Naive B cell (primary cell): ENCODE measurements around the gene SLC9A8. TPM values are rescaled to one million over a fixed set of nuclear protein-coding genes. Genes with fewer than 3 reads are reported as not detected.
A peak's percentile ranks its signal among the peaks of the same experiment; 100 is the strongest.

ENCODE experiments used
- ATAC-seq, 2 donors: fragments of 150-1000 bp; cut with Tn5 transposase; 2 replicates each; pipeline ENCODE4 v1.10.0; 2021; ENCODE audit warnings: low read depth in 2 of 2, mild to moderate bottlenecking in 2 of 2, moderate library complexity in 2 of 2
- DNase-seq: peaks from one replicate; pipeline ENCODE4 v3.0.0; 2022
- H3K27ac Mint-ChIP-seq, 6 donors: one replicate each; pipeline ENCODE4 v1.8.0; 2020 to 2022; ENCODE audit warnings: mild to moderate bottlenecking in 6 of 6, mixed read lengths in 6 of 6, moderate library complexity in 5 of 6, inconsistent platforms in 2 of 6
- H3K27me3 Mint-ChIP-seq, 3 donors: one replicate each; pipeline ENCODE4 v1.8.0; 2021 to 2022; ENCODE audit warnings: mixed read lengths in 3 of 3, mild to moderate bottlenecking in 1 of 3
- H3K36me3 Mint-ChIP-seq, 2 donors: one replicate each; pipeline ENCODE4 v1.8.0; 2020 to 2022; ENCODE audit warnings: mixed read lengths in 2 of 2, inconsistent platforms in 1 of 2, mild to moderate bottlenecking in 1 of 2
- H3K4me1 Mint-ChIP-seq, 3 donors: one replicate each; pipeline ENCODE4 v1.8.0; 2020 to 2022; ENCODE audit warnings: mixed read lengths in 3 of 3, inconsistent platforms in 1 of 3, mild to moderate bottlenecking in 1 of 3, moderate library complexity in 1 of 3
- H3K4me3 Mint-ChIP-seq, 8 donors: one replicate each; pipeline ENCODE4 v1.8.0; 2020 to 2022; ENCODE audit warnings: mild to moderate bottlenecking in 8 of 8, mixed read lengths in 8 of 8, moderate library complexity in 8 of 8, inconsistent platforms in 2 of 8
- H3K9me3 Mint-ChIP-seq, 7 donors: one replicate each; pipeline ENCODE4 v1.8.0; 2020 to 2022; ENCODE audit warnings: mixed read lengths in 7 of 7, mild to moderate bottlenecking in 5 of 7, inconsistent platforms in 2 of 7, moderate library complexity in 1 of 7
- polyA plus RNA-seq, 6 donors: library from polyadenylated mRNA; unstranded; fragments of 300-500 nt; fragmentation: Illumina TruSeq; gene quantifications; one replicate each; pipeline ENCODE4 v1.2.3, GENCODE V29; 2021; ENCODE audit warnings: low read depth in 6 of 6

Gene SLC9A8
- polyA plus RNA-seq, 6 donors from 2014 or later = 6.4 to 14.2 (median 10.7) TPM

DNA sequence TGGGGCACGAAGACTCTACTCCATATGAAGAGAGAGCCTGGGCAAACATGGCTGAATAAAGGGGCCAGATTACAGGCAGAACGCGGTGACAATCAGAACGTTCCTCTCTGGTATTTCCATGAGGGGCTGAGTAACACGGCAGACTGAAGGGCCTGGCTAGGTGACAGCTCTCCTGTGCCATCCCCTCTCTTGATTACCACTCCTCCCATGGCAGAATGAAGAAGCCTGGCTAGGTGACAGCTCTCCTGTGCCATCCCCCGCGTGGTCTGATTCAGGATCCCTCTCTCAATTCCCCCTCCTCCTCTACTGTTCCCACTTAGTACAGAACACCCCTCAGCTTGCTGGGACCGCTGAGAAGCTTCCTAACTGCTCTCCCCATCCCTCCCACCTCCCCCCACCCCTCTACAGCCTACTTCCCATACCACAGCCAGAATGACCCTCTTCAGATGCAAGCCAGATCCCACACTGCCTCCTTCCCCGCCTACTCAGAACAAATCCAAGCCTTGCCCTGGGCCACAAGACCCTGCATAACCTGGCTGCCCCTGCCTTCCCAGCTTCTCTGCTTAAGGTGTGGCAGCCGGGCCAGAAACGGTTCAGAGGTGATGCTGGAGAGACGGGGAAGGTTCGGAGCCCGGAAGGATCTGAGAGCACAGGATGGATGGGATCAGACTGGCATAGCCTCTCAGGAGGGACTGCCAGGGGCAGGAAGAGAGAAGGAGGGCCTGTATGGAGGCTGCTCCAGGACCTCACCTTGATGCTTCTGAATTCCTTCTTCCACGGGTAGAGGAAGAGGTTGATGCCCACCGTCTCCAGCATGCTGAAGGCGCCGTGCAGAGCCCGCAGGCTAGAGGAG lies 95.0 kb downstream of the SLC9A8 start:
- Mint-ChIP-seq H3K4me1 (peaks cover 4 to 26% (median 15%) of the 10 kb centered on the region in 3 donors), H3K4me3 (no peak overlapping the region), H3K27me3 (no peaks in the 10 kb centered on the region), H3K36me3 (peaks cover 6 to 9% of the 10 kb centered on the region in 2 donors), H3K9me3 (no peaks in the 10 kb centered on the region), H3K27ac (peak overlapping the region in 2 of 6 donors; percentile 24 to 94)
- no peak for DNase-seq
- ATAC-seq = no peak

- ATAC-seq (no peak), DNase-seq (no peak)
- H3K27me3 Mint-ChIP-seq = no peaks in the 10 kb centered on the region
- H3K27ac Mint-ChIP-seq = peak overlapping the region in 2 of 6 donors; percentile 34 to 59
- H3K9me3 Mint-ChIP-seq = no peaks in the 10 kb centered on the region
- H3K4me3 Mint-ChIP-seq = no peak overlapping the region
- H3K4me1 Mint-ChIP-seq = peaks cover 4 to 32% (median 20%) of the 10 kb centered on the region in 3 donors
- H3K36me3 Mint-ChIP-seq = peaks cover 6 to 9% of the 10 kb centered on the region in 2 donors
Measured at GRCh38 chr20:49908258-49908565, 95.6 kb downstream of the SLC9A8 start.

- H3K27ac Mint-ChIP-seq = peak overlapping the region in 2 of 6 donors; percentile 38 to 57
- no peaks in the 10 kb centered on the region for H3K27me3 Mint-ChIP-seq
- peaks cover 6 to 9% of the 10 kb centered on the region in 2 donors for H3K36me3 Mint-ChIP-seq
- peak overlapping the region in 1 of 8 donors; percentile 41 for H3K4me3 Mint-ChIP-seq
- ATAC-seq (no peak), DNase-seq (no peak)
- H3K4me1 Mint-ChIP-seq = peaks cover 14 to 47% (median 35%) of the 10 kb centered on the region in 3 donors
- H3K9me3 Mint-ChIP-seq = no peaks in the 10 kb centered on the region
Measured at GRCh38 chr20:49909499-49910339, 97.1 kb downstream of the SLC9A8 start.

DNA sequence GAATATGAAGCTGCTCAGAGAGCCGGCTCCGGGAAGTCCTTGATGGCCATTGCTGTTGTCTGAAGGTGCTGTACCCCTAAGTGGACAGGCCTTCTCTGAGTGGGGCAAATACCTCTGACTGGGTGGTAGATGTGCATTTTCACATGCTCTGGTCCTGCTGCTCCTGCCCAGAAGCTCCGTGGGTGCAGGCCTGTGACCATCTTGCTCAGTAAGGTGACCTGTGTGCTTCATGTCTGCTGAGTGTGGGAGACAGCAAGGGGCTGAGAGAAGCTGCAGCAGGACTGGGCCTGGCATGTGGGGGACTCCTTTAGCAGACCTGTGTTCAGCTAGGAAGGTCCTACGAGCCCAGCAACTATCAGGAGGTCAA lies 97.7 kb downstream of the SLC9A8 start:
- Mint-ChIP-seq H3K4me1 (peaks cover 16 to 46% (median 37%) of the 10 kb centered on the region in 3 donors), H3K36me3 (peaks cover 3 to 7% of the 10 kb centered on the region in 2 donors), H3K4me3 (peak overlapping the region in 2 of 8 donors; percentile 47 to 71), H3K9me3 (no peaks in the 10 kb centered on the region), H3K27ac (peak overlapping the region in 2 of 6 donors; percentile 10 to 16), H3K27me3 (no peaks in the 10 kb centered on the region)
- ATAC-seq = no peak
- DNase-seq = no peak

DNA sequence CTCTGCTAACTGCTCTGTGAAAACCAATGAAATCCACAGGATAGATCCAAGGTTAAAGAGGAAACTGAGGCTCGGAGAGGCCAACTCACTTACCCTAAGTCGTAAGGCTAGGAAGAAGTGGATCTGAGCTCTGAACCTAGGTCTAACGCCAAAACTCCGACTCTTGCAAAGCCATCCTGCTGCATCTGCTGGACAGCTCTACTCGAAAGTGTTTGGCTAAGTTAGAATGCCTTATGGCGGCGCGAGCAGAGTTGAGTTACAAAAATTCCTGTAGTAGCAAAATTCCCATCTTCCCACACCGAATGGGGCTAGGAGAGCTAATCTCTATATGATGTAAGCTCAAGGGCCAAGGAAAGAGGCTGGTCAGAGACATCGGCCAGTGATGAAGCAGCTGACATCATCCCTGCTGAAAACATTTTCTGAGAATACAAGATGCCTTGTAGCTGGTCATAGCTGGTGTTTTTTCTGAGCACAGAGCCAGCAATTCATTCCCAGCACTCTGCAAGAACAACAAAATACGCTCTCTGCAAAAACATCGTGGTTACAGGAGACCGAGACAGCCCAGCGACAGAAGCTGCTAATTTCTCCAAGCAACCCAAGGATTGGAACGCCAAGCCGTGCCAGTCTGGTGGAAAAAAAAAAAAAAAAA lies 100.9 kb downstream of the SLC9A8 start:
- no peaks in the 10 kb centered on the region for H3K36me3 Mint-ChIP-seq
- H3K4me3 Mint-ChIP-seq = peak overlapping the region in 7 of 8 donors; percentile 81 to 99 (median 98)
- H3K9me3 Mint-ChIP-seq = no peaks in the 10 kb centered on the region
- H3K27me3 Mint-ChIP-seq = no peaks in the 10 kb centered on the region
- peaks cover 24 to 51% (median 49%) of the 10 kb centered on the region in 3 donors for H3K4me1 Mint-ChIP-seq
- DNase-seq (no peak), ATAC-seq (no peak)
- H3K27ac Mint-ChIP-seq = peak overlapping the region in 4 of 6 donors; percentile 60 to 94 (median 87)

DNA sequence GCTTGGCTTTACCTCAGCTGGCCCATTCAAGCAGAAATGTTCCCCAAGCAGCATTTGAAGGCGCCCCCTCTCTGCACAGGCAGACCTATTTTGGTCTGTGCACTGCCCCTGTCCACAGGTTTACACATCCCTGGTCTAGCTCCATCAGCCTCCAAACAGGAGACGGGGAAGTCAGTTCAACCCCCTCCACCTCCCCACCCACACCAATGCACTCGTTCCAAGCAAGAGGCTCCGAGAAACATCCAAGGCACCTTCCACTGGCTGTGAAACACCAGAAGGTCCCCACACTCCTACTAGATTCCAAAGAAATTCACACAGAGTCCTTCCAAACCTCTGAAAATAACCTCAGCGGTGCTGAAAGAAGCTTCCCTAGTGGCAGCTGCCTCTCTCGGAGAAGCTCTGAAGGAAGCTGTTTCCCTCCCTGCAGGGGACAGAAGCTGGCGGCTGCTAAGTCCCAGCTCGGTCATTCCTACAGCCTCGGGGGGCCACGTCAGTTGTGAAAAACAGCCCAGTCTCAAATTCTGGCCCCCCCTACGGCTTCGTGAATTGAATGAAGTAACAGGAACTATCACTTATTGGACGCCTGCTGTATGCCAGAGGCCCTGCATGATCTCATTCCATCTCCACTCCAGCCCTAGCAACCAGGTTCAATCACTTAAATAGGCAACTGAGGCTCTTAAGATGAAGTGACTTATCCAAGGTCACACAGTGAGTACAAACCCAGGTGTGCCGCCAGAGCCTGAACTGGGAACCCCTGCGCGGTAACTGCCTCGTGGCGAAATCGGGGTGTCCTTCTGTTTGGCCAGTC lies 101.9 kb downstream of the SLC9A8 start:
- Mint-ChIP-seq H3K27me3 (no peaks in the 10 kb centered on the region), H3K4me1 (peaks cover 24 to 49% (median 49%) of the 10 kb centered on the region in 3 donors), H3K9me3 (no peaks in the 10 kb centered on the region), H3K4me3 (peak overlapping the region; percentile 81 to 99 (median 98)), H3K36me3 (no peaks in the 10 kb centered on the region), H3K27ac (peak overlapping the region; percentile 91 to 100 (median 100))
- peak; percentile 3 to 4 for ATAC-seq
- DNase-seq = no peak

DNA sequence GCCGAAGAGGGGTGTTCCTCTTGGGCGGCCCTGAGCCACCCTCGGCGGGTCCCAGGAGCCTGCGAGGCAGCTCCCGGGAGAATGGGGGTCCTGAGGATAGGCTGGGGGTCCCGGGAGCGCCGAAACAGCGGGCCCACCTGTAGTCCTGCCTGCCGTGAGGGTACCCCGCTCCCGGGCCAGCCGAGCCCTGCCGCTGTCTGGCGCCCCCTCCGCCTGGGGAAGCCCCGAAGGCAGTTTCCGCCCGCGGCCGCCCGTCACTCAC lies 102.4 kb downstream of the SLC9A8 start:
- ATAC-seq (peak; percentile 59 to 63), DNase-seq (no peak)
- Mint-ChIP-seq H3K27ac (peak overlapping the region; percentile 99 to 100 (median 100)), H3K36me3 (no peaks in the 10 kb centered on the region), H3K4me3 (peak overlapping the region; percentile 94 to 99 (median 98)), H3K4me1 (peaks cover 24 to 49% (median 46%) of the 10 kb centered on the region in 3 donors), H3K9me3 (no peaks in the 10 kb centered on the region), H3K27me3 (no peaks in the 10 kb centered on the region)

DNA sequence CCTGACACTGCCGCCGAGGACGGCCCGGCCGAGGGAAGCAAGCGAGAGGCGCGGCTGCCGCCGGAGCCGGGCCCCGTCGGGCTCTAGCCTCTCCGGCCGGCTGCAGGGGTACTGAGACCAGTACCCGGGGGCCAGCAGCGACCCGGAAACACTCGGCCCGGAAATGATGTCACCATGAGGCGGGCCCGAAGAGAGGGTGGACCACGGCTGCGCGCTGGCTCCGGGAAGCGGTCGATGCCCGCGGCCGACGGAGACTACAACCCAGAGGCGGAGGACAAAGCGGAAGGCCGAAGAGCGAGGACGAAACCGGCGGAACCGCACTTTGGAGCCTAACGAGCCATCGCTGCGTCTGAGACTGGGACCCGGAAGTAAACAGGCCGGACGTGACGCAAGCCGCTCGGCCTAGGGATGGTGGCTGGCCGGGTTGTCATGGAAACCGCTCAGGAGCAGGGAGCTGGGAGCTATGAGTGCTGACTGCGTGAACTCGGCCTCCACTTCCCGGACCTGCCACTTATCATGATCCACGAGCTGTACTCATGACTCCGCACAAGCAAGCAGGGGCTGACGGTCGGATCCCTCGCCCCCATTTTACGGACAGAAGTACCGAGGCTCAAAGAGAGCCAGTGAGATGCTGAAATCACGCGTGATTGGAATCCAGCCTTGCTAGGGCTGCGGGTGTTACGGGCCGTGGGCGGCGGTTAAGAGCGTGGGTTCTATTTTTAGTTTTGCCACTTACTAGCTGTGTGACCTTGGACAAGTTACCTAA lies 102.9 kb downstream of the SLC9A8 start, which contains the start of gene SPATA2:
TSS of gene SPATA2 (minus strand) at position 150 of the 766 bp plus-strand sequence. CDS start 7,039 bp downstream, outside the sequence.
- Mint-ChIP-seq H3K27me3 (no peaks in the 10 kb centered on the region), H3K4me1 (peaks cover 24 to 49% (median 46%) of the 10 kb centered on the region in 3 donors)

GRCh38 chr20:49916146-49917002 lies 103.7 kb downstream of the SLC9A8 start:
- Mint-ChIP-seq H3K9me3 (no peaks in the 10 kb centered on the region), H3K36me3 (no peaks in the 10 kb centered on the region), H3K27ac (peak overlapping the region; percentile 99 to 100 (median 100)), H3K4me1 (peaks cover 24 to 43% (median 42%) of the 10 kb centered on the region in 3 donors), H3K4me3 (peak overlapping the region; percentile 94 to 99 (median 98)), H3K27me3 (no peaks in the 10 kb centered on the region)
- DNase-seq (no peak), ATAC-seq (no peak)

More for the DNA sequence above, 102.9 kb downstream of the SLC9A8 start, which contains the start of gene SPATA2:
- peak within 1 kb of the TSS; percentile 94 to 99 (median 98) for H3K4me3 Mint-ChIP-seq
- DNase-seq (peak; percentile 92), ATAC-seq (peak; percentile 82 to 86)
- H3K36me3 Mint-ChIP-seq = no peaks in the 10 kb centered on the region
- H3K9me3 Mint-ChIP-seq = no peaks in the 10 kb centered on the region
- peak within 1 kb of the TSS; percentile 99 to 100 (median 100) for H3K27ac Mint-ChIP-seq

DNA sequence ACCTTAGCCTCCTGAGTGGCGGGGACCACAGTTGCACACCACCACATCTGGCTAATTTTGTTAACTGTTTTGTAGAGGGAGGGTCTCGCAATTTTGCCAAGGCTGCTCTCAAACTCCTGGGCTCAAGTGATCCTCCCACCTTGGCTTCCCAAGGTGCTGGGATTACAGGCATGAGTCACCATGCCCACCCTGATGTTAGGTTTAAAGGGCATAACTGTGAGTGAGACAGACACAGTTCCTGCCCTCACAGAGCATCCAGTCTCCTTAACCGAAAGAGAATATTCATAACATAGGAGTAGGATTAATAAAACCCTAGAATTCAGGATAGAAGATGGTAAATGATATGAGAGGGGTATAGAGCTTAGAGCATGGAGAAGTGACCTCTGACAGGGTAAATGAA lies 105.8 kb downstream of the SLC9A8 start:
- H3K36me3 Mint-ChIP-seq = no peaks in the 10 kb centered on the region
- peaks cover 0 to 6% (median 0%) of the 10 kb centered on the region in 3 donors for H3K27me3 Mint-ChIP-seq
- H3K27ac Mint-ChIP-seq = peak overlapping the region in 1 of 6 donors; percentile 85
- H3K9me3 Mint-ChIP-seq = no peaks in the 10 kb centered on the region
- DNase-seq = no peak
- ATAC-seq = no peak
- peaks cover 24 to 28% (median 27%) of the 10 kb centered on the region in 3 donors for H3K4me1 Mint-ChIP-seq
- no peak overlapping the region for H3K4me3 Mint-ChIP-seq

- DNase-seq (no peak), ATAC-seq (no peak)
- peak overlapping the region in 1 of 8 donors; percentile 46 for H3K4me3 Mint-ChIP-seq
- peaks cover 0 to 9% (median 0%) of the 10 kb centered on the region in 3 donors for H3K27me3 Mint-ChIP-seq
- H3K27ac Mint-ChIP-seq = no peak overlapping the region
- no peaks in the 10 kb centered on the region for H3K36me3 Mint-ChIP-seq
- peaks cover 21 to 22% (median 21%) of the 10 kb centered on the region in 3 donors for H3K4me1 Mint-ChIP-seq
- no peaks in the 10 kb centered on the region for H3K9me3 Mint-ChIP-seq
Measured at GRCh38 chr20:49919009-49919408, 106.4 kb downstream of the SLC9A8 start.
